ENCODE data around the gene RXFP3. TPM values are rescaled to one million over a fixed set of nuclear protein-coding genes. Genes with fewer than 3 reads are reported as not detected.
A peak's percentile ranks its signal among the peaks of the same experiment; 100 is the strongest.

RXFP3 gene
- 0.18 TPM for total RNA-seq (ENCODE audit: unreplicated experiment)
- long read RNA-seq: 0 reads

GRCh38 chr5:33936381-33937016, at the start of gene RXFP3:
RXFP3 (plus strand) TSS chr5:33936386; CDS start chr5:33936741, 355 bp downstream.
- Mint-ChIP-seq H3K27ac (ENCODE audit: unreplicated experiment) (no peak within 1 kb of the TSS), H3K4me3 (ENCODE audit: unreplicated experiment) (peak within 1 kb of the TSS; percentile 84), H3K9me3 (ENCODE audit: unreplicated experiment) (no peaks in the 10 kb centered on the region), H3K36me3 (ENCODE audit: low read depth, unreplicated experiment) (peaks cover 4% of the 10 kb centered on the region), H3K4me1 (ENCODE audit: unreplicated experiment) (peaks cover 14% of the 10 kb centered on the region), H3K27me3 (ENCODE audit: unreplicated experiment) (peaks cover 11% of the 10 kb centered on the region)
- DNase-seq (ENCODE audit: low spot score): no peak
- no peak for TF ChIP-seq CTCF (IDR thresholded peaks at IDR 0.05; ENCODE audit: unreplicated experiment)

GRCh38 chr5:33887268-33887667, 48.9 kb upstream of the RXFP3 start:
- Mint-ChIP-seq H3K9me3 (ENCODE audit: unreplicated experiment) (no peaks in the 10 kb centered on the region), H3K27me3 (ENCODE audit: unreplicated experiment) (peaks cover 2% of the 10 kb centered on the region), H3K4me1 (ENCODE audit: unreplicated experiment) (peaks cover 16% of the 10 kb centered on the region), H3K27ac (ENCODE audit: unreplicated experiment) (no peak overlapping the region), H3K36me3 (ENCODE audit: low read depth, unreplicated experiment) (no peaks in the 10 kb centered on the region), H3K4me3 (ENCODE audit: unreplicated experiment) (no peak overlapping the region)
- no peak for TF ChIP-seq CTCF (IDR thresholded peaks at IDR 0.05; ENCODE audit: unreplicated experiment)
- no peak for DNase-seq (ENCODE audit: low spot score)

- Mint-ChIP-seq H3K27ac (ENCODE audit: unreplicated experiment) (no peak overlapping the region), H3K4me1 (ENCODE audit: unreplicated experiment) (peaks cover 16% of the 10 kb centered on the region), H3K36me3 (ENCODE audit: low read depth, unreplicated experiment) (no peaks in the 10 kb centered on the region), H3K4me3 (ENCODE audit: unreplicated experiment) (no peak overlapping the region), H3K9me3 (ENCODE audit: unreplicated experiment) (no peaks in the 10 kb centered on the region), H3K27me3 (ENCODE audit: unreplicated experiment) (peaks cover 6% of the 10 kb centered on the region)
- no peak for TF ChIP-seq CTCF (IDR thresholded peaks at IDR 0.05; ENCODE audit: unreplicated experiment)
- DNase-seq (ENCODE audit: low spot score): no peak
Observed at GRCh38 chr5:33888587-33888986, 47.6 kb upstream of the RXFP3 start.

- Mint-ChIP-seq H3K9me3 (ENCODE audit: unreplicated experiment) (no peaks in the 10 kb centered on the region), H3K4me1 (ENCODE audit: unreplicated experiment) (peaks cover 16% of the 10 kb centered on the region), H3K36me3 (ENCODE audit: low read depth, unreplicated experiment) (no peaks in the 10 kb centered on the region), H3K27ac (ENCODE audit: unreplicated experiment) (no peak overlapping the region), H3K4me3 (ENCODE audit: unreplicated experiment) (peak overlapping the region; percentile 88), H3K27me3 (ENCODE audit: unreplicated experiment) (peaks cover 8% of the 10 kb centered on the region)
- TF ChIP-seq CTCF (IDR thresholded peaks at IDR 0.05; ENCODE audit: unreplicated experiment): no peak
- DNase-seq (ENCODE audit: low spot score): peak; percentile 15
Observed at GRCh38 chr5:33890131-33891032, 45.8 kb upstream of the RXFP3 start.

- no peak for TF ChIP-seq CTCF (IDR thresholded peaks at IDR 0.05; ENCODE audit: unreplicated experiment)
- Mint-ChIP-seq H3K4me3 (ENCODE audit: unreplicated experiment) (peak overlapping the region; percentile 88), H3K4me1 (ENCODE audit: unreplicated experiment) (peaks cover 16% of the 10 kb centered on the region), H3K36me3 (ENCODE audit: low read depth, unreplicated experiment) (no peaks in the 10 kb centered on the region), H3K9me3 (ENCODE audit: unreplicated experiment) (no peaks in the 10 kb centered on the region), H3K27me3 (ENCODE audit: unreplicated experiment) (peaks cover 8% of the 10 kb centered on the region), H3K27ac (ENCODE audit: unreplicated experiment) (no peak overlapping the region)
- DNase-seq (ENCODE audit: low spot score): no peak
Observed at GRCh38 chr5:33891446-33891787, 44.8 kb upstream of the RXFP3 start.
